Prostate gland (tissue), 2 donors: ENCODE data around the gene NPC1L1. TPM values are rescaled to one million over a fixed set of nuclear protein-coding genes. Genes with fewer than 3 reads are reported as not detected.

Experiments
- DNase-seq: peaks from one replicate; pipeline ENCODE4 v3.0.0-alpha.2; 2019; ENCODE audit warnings: low spot score
- H3K27ac ChIP-seq, 2 donors: fragments of 200-600 bp; sonication (generic); 2 replicates each; pipeline ENCODE4 v1.5.1; 2017 to 2019
- H3K27me3 ChIP-seq: fragments of 200-600 bp; sonication (generic); replicated peaks from 2 replicates; pipeline ENCODE4 v1.5.1; 2019; ENCODE audit not compliant: insufficient read depth
- H3K36me3 ChIP-seq, 2 donors: fragments of 200-600 bp; sonication (generic); 1 replicate in 1 of 2; 2 replicates in 1 of 2; pipeline versions ENCODE4 v1.5.1 to v1.8.1; 2017 to 2019
- H3K4me1 ChIP-seq: fragments of 200-600 bp; sonication (generic); replicated peaks from 2 replicates; pipeline ENCODE4 v1.5.1; 2019
- H3K4me3 ChIP-seq, 2 donors: fragments of 200-600 bp; sonication (generic); 2 replicates each; pipeline ENCODE4 v1.5.1; 2017 to 2019
- H3K9me3 ChIP-seq: fragments of 200-600 bp; sonication (generic); 2 replicates; pipeline ENCODE4 v1.5.1; 2017
- CTCF ChIP-seq, 4 experiments: fragments of 200-600 bp in 2 of 4; fragments of 450-650 bp in 2 of 4; sonication (generic) in 2 of 4; IDR thresholded peaks; 1 replicate in 3 of 4; 2 replicates in 1 of 4; pipeline ENCODE4 v1.5.1; 2016 to 2019; ENCODE audit warnings: antibody characterized with exemption in 4 of 4, mild to moderate bottlenecking in 2 of 4, moderate library complexity in 2 of 4
- POLR2A ChIP-seq: fragments of 450-650 bp; IDR thresholded peaks from one replicate; pipeline ENCODE4 v1.6.1; 2016; ENCODE audit warnings: antibody characterized with exemption, mild to moderate bottlenecking
- POLR2AphosphoS5 ChIP-seq: sonication (generic); formaldehyde crosslinking; IDR thresholded peaks from one replicate; pipeline ENCODE4 v1.6.1; 2017; ENCODE audit warnings: antibody characterized with exemption
- WGBS: methylation state at CpG from one replicate; pipeline ENCODE4 v1.1.5; 2018; 5-methylcytosine and 5-hydroxymethylcytosine counted together
- intact Hi-C: fragments of 100-400 bp; cut with DNase I; formaldehyde crosslinking; loops from one replicate; pipeline ENCODE4 v1.14.2; 2022
- total RNA-seq, 2 donors: library from RNA; depleted of rRNA; stranded (reverse); fragments of >200 nt; gene quantifications; one replicate each; pipeline ENCODE4 v1.1.0, GENCODE V29; 2016

Gene NPC1L1
- total RNA-seq, 2 donors from 2014 or later: 0.11 to 0.23 TPM

DNA sequence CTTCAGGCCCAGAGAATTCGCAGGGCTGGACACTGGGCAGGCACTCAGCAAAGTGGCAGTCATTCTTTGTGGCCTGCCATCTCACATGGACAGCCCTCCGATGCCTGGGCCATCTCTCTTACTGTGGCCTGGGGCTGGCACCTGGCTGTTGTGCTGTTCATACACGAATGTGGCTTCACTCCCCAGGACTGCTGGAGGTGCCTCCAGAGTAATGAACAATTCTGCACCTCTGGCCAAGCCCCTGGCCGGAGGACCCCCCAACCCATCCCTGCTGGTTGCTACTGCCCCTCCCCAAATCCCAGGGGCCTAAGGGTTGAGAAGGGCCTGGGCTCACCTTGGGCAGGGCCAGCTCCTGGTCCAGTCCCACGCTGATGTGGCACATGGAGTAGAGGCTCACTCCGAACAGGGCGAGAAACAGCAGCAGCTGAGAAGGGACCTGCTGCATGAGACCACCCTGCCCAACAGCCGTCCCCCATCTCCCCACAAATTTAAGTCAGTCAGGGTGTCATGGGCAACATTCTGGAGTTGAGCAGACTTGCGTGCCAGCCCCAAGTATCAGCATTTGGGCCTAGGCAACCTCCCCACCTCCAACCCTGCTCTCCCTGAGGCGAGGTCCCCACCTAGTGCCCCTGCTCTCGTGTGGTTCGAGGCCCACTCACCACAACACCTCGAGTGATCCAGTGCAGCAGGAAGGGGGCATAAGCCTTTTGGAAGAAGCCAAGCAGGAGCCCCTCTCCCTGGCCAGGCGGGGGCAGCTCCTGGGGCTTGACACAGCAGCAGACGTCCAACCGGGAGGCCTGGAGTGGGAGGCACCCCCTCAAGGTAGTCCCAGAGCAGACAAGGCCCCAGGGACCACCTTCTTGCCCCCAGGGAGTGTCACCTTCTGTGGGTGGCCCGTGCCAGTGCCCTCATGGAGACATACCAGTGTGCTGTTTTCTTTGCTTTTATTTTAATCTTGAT lies 9.4 kb downstream of the NPC1L1 start:
- TF ChIP-seq CTCF (IDR thresholded peaks at IDR 0.05) (no peak), POLR2A (no peak), POLR2AphosphoS5 (no peak)
- no peaks in the 10 kb centered on the region for H3K27me3 ChIP-seq
- DNase-seq: no peak
- H3K9me3 ChIP-seq: no peaks in the 10 kb centered on the region
- H3K4me3 ChIP-seq: no peak overlapping the region
- no peaks in the 10 kb centered on the region for H3K36me3 ChIP-seq
- 84% methylated on average over 17 of the region's 17 CpGs for WGBS
- H3K27ac ChIP-seq: no peak overlapping the region
- H3K4me1 ChIP-seq: no peaks in the 10 kb centered on the region
- intact Hi-C loops: no loop called here

- no peak overlapping the region for H3K4me3 ChIP-seq
- H3K27ac ChIP-seq: no peak overlapping the region
- intact Hi-C loops: no loop called here
- DNase-seq: no peak
- no peak for TF ChIP-seq CTCF (IDR thresholded peaks at IDR 0.05)
- TF ChIP-seq POLR2AphosphoS5: no peak
- TF ChIP-seq POLR2A: no peak
- H3K27me3 ChIP-seq: no peaks in the 10 kb centered on the region
- no peaks in the 10 kb centered on the region for H3K4me1 ChIP-seq
- no peaks in the 10 kb centered on the region for H3K36me3 ChIP-seq
- H3K9me3 ChIP-seq: no peaks in the 10 kb centered on the region
- WGBS: 72% methylated on average over 10 of the region's 10 CpGs
Measured at GRCh38 chr7:44530990-44531389, 10.1 kb downstream of the NPC1L1 start.

DNA sequence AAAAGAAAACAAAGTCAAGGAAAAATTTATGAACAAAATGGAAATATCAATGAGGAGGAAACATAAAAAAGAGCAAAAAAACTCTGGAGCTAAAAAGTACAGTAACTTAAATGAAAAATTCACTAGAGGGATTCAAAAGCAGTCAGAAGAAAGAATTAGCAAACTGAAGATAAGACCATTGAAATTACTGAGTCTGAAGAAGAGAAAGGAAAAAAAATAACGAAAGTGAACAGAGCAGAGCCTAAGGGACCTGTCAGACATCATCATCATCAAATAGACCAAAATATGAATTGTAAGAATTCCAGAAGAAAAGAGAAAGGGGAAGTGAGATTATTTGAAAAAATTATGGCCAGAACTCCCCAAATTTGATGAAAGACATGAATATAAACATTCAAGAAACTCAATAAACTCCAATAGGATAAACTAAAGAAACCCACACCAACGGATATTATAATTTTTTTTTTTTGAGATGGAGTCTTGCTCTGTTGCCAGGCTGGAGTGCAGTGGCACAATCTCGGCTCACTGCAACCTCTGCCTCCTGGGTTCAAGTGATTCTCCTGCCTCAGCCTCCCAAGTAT lies 16.2 kb downstream of the NPC1L1 start:
- WGBS: 82% methylated on average over 3 of the region's 3 CpGs

DNA sequence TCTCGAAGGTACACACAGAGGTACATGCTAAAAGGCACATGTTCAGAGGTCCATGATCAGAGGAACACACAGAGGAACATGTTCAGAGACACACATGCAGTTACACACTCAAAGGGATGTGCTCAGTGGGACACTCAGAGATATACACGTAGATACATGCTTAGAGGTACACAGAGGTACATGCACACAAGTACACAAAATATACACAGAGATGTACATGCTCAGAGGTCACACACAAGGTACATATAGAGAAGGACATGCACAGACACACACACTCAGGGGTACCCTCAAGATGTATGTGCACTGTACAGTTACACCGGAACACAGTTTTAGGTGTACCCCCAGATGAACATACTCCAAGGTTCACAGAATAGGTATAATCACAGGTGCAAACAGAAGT lies 18.8 kb downstream of the NPC1L1 start:
- TF ChIP-seq POLR2A (no peak), CTCF (IDR thresholded peaks at IDR 0.05) (no peak), POLR2AphosphoS5 (no peak)
- intact Hi-C loops: no loop called here
- no peaks in the 10 kb centered on the region for H3K9me3 ChIP-seq
- no peak for DNase-seq
- H3K27ac ChIP-seq: no peak overlapping the region
- H3K4me3 ChIP-seq: no peak overlapping the region
- H3K36me3 ChIP-seq: no peaks in the 10 kb centered on the region
- no peaks in the 10 kb centered on the region for H3K4me1 ChIP-seq
- 93% methylated on average over 3 of the region's 3 CpGs for WGBS
- no peaks in the 10 kb centered on the region for H3K27me3 ChIP-seq

More for the DNA sequence above, 16.2 kb downstream of the NPC1L1 start:
- TF ChIP-seq CTCF (IDR thresholded peaks at IDR 0.05) (no peak), POLR2AphosphoS5 (no peak), POLR2A (no peak)
- intact Hi-C loops: no loop called here
- no peaks in the 10 kb centered on the region for H3K27me3 ChIP-seq
- no peak overlapping the region for H3K27ac ChIP-seq
- DNase-seq: no peak
- H3K36me3 ChIP-seq: no peaks in the 10 kb centered on the region
- H3K4me1 ChIP-seq: no peaks in the 10 kb centered on the region
- H3K9me3 ChIP-seq: no peaks in the 10 kb centered on the region
- H3K4me3 ChIP-seq: no peak overlapping the region
